GM21528 (cell line): Measurements from ENCODE around the gene ZNF480.
A peak's percentile ranks its signal among the peaks of the same experiment; 100 is the strongest.
"Not testable (repeated sequence)": the region's sequence is repeated elsewhere in the genome, so short reads cannot be mapped to it uniquely, and the experiment has no call there.

Experiments
- ATAC-seq: cut with Tn5 transposase; IDR thresholded peaks from one replicate; pipeline ENCODE4 v1.9.1; 2021; ENCODE audit warnings: mild to moderate bottlenecking, moderate library complexity; ENCODE audit not compliant: unreplicated experiment, low FRiP score

ZNF480 gene

DNA sequence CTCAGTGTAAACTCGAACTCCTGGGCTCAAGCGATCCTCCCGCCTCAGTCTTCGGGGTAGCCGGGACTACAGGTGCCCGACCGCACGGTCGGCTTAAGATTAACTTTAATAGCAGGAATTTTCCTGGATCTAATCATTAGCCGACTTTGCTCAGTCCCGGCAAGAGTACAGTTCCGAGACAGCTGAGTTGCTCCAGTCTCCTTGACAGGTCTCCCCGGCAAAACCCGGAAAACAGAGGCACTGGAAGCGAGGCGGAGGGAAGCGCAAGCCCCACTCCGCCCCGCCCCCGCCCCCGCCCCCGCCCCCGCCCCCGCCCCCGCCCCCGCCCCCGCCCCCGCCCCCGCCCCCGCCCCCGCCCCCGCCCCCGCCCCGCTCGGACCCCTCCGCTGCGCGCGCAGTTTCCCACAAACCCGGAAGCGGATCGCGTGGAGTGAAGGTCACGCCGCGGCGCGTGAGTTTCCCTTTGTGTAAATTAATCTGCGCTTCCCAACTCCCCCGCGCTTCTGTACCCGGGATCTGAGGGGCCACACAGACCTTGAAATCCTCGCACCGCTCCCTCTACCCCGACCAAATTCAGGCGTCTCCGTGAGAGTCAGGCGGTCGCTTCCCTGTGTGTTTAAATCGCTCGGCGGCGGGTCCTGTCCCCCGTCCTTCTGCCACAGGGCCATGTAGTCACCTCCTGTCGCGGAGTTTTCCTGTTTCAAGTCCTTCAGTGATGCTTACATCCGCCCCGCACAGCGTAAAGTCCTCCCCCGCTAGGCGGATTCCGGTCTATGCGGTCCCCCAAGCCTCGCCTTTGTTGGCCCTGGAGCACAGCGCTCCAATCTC is at the start of gene ZNF480:
TSS of gene ZNF480 (plus strand) at position 397 of the 828 bp plus-strand sequence. CDS start 3,244 bp downstream, outside the sequence.
- peak; percentile 56 for ATAC-seq

DNA sequence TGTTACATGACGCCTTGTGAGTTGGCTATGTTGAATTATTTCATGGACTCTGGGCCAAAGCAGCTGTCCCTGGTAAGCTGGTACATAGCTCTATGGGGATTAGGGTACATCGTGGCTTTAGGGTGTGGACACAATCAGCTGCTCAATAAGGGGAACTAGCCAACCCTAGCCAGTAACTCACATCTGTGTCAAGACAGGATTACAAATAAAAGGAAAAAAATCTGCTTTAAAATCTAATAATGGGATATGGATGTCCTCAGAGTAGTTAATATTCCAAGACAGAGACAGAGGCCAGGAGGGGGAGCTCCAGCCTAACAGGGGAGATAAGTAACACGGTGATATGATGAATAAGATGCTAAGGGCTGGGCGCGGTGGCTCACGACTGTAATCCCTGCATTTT is 48.7 kb upstream of the ZNF480 start:
- ATAC-seq: no peak

GRCh38 chr19:52258426-52258825 is 38.5 kb upstream of the ZNF480 start:
- ATAC-seq: no peak

- ATAC-seq: not testable (repeated sequence)
These were observed 31.4 kb upstream of the ZNF480 start for GRCh38 chr19:52265556-52265955.

DNA sequence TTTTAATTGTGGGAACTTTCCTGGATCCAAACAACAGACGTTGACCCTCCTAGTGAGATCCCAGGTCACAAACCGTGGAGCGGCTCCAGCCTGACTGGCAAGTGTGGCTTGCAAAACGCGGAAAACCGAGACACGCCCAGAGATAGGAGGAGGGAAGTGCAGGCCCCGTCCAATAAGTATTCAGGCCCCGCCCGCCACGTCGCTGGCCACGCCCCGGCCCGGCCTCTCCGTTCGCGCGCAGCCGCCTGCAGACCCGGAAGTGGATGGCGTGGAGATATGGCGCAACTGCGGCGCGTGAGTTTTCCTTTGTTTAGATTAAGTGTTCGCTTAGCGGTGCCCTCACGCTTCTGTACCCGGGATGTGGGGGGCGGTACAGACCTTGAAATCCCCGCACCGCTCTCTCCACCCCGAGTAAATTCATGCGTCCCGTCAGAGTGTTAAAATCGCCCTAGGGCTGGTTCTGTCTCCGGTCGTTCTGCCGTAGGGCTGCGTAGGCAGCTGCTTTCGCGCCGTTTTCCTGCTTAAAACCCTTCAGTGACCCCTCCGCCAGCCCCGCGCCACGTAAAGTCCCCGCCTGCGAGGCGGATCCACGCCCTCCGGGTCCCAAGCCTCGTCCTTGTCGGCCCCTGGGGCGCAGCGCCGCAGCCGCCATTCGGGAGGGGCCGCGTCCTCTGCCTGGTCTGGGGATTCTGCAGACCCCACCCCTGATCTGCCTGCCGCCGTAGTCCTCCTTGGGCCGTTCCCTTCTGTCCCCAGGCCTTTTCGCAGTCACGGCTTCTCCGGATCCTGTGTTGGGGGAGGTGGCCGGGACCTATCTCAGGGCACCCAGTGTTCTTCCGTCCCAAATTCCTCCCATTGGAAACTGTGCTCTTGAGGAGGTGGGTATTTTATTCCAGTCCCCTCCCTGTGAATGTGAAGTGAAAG is 27.4 kb upstream of the ZNF480 start, which contains the start of gene ZNF766:
TSS of gene ZNF766 (plus strand) at position 250 of the 924 bp plus-strand sequence. CDS start at position 277, 27 bp downstream.
- peak; percentile 93 for ATAC-seq

- no peak for ATAC-seq
These were observed 26.6 kb upstream of the ZNF480 start for GRCh38 chr19:52270266-52270885.

DNA sequence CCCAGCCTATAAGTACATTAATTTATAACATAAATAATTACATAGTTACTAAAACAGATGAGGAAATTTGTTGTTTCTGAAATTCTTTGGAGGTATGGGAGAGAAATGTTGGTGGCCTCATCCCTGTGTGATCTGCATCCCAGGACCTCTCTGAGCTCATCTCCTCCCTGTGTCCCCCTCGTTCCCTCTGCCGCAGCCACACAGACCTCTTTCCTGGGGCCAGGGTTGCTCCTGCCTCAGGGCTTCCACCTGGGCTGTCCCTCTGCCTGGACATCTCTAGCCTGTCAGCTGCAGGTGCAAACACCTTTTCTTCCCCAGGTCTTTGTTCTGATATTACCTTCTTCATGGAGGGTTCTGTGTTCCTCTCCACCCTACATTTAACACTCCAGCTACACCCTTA is 23.7 kb upstream of the ZNF480 start:
- ATAC-seq: no peak

GRCh38 chr19:52274191-52274590 is 22.8 kb upstream of the ZNF480 start:
- ATAC-seq: no peak

GRCh38 chr19:52275988-52276387 is 21.0 kb upstream of the ZNF480 start:
- no peak for ATAC-seq

- ATAC-seq: no peak
These were observed 19.5 kb upstream of the ZNF480 start for GRCh38 chr19:52277471-52277870.

DNA sequence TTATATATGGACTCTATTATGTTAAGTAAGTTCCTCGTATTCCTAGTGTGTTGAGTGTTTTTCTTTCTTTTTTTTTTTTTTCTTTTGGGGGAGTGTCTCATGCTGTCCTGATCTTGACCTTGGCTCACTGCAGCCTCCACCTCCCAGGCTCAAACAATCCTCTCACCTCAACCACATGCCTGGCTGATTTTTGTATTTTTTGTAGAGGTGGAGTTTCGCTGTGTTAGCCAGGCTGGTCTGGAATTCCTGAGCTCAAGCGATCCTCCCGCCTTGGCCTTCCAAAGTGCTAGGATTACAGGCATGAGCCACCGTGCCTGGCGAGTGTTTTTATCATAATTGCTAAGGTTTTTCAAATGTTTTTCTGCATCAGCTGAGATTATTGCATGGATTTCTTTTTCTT is 10.7 kb upstream of the ZNF480 start:
- ATAC-seq: no peak

DNA sequence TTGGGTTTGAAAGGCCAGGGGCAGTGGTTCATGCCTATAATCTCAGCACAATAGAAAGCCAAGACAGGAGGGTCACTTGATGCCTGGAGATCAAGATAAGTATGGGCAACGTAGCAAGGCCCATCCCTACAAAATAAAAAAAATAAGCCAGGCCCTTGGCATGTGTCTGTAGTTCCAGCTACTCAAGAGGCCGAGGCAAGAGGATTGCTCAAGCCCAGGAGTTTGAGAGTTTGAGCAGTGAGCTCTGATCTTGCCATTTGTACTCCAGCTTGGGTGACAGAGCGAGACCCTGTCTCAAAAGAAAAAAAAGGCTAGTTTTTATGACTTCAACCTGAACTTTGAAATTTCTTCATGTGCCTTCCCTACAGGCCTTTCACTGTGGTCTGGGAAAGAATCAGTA is 5.2 kb upstream of the ZNF480 start:
- no peak for ATAC-seq

- ATAC-seq: not testable (repeated sequence)
These were observed 4.0 kb upstream of the ZNF480 start for GRCh38 chr19:52292946-52293345.

GRCh38 chr19:52296400-52296772 is 583 bp upstream of the ZNF480 start:
- no peak for ATAC-seq

DNA sequence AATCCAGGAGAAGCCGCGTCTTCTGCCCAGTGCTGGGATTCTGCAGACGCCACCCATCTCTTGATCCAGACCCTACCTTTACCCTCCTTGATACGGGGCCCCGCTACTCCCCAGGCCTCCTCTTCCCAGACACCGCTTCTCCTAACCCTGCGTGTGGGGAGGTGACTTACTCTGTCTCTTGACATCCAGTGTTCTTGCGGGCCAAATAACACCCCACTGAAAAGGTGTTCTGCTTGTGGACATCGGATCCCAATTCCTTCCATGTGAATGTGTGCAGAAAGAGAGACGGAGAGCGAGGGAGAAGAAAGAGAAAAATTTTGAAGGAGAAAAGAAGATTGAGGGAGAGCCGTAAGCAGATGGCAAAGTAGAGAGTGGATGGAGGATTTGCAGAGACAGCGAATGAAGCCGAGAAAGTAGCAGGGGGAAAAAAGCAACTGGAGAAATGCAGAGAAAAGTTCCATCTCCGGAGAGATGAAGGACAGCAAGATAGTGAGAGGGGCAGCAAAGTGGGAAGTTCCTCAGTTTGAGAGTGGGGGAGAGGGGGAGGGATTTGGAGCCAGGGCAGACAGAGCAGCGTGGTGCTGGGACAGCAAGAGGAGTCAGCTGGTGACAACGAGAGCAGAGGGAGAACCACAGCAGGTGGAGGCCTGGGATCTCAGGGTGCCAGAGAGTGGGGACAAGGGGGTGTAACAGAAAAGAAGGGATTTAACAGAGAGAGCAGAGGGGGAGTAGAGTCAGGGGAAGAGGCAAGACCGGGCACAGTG is 814 bp downstream of the ZNF480 start:
- peak; percentile 32 for ATAC-seq

DNA sequence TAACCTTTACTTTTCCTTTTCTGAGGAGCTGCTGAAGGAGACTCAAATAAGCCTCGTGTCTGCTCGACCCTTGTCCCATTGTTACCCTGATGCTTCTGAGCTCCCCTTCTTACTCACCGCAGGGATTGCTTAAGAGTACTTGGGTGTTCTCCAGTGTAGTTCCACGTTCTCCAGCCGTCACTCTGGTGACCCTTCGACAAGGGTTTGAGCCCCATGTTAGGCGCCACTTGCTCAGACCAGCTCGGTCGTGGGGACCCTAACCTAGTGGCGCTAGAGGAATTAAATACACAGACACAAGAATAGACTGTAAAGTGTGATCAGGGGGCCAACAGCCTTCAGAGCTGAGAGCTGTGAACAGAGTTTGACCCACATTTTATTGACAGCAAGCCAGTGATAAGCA is 10.3 kb downstream of the ZNF480 start:
- no peak for ATAC-seq

- ATAC-seq: no peak
These were observed 25.5 kb downstream of the ZNF480 start for GRCh38 chr19:52322429-52322828.

GRCh38 chr19:52331757-52332156 is 34.8 kb downstream of the ZNF480 start:
- ATAC-seq: no peak

GRCh38 chr19:52335768-52336116 is 38.8 kb downstream of the ZNF480 start:
- ATAC-seq: peak; percentile 14

DNA sequence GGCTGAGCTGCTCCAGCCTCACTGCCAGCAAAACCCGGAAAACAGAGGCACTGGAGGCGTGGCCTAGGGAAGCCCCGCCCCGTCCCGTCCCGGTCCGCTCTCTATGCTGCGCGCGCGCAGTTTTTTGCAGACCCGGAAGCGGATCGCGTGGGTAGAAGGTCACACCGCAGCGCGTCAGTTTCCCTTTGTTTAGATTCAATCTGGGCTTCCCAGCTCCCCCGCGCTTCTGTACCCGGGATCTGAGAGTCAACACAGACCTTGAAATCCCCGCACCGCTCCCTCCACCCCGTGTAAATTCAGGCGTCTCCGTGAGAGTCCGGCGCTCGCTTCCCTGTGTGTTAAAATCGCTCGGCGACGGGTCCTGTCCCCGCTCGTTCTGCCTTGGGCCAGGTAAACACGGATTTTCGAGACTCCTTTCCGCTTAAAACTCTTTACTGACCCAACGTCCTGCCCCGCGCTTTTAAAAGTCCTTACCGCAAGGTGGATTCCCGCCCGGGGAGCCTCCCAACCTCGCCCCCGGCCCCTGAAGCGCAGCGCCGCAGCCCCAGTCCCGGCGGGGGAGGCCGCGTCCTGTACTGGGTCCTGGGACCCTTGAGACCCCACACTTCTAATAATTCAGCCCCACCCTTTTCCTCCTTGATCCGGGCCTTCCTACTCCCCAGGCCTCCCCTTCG is 39.3 kb downstream of the ZNF480 start, which contains the start of gene ZNF610:
TSS of gene ZNF610 (plus strand) at position 127 of the 674 bp plus-strand sequence. CDS start 12,930 bp downstream, outside the sequence.
- ATAC-seq: peak; percentile 64
